Neuronal stem cell (in vitro differentiated cells): ENCODE data around the gene TMEM135.

Experiments used
- DNase-seq: peaks from one replicate; pipeline ENCODE4 v3.0.0-alpha.2; 2013; ENCODE audit warnings: low spot score
- H2AFZ ChIP-seq: one replicate; pipeline ENCODE4 v1.6.1; 2013; ENCODE audit warnings: mild to moderate bottlenecking, low read length, inconsistent platforms
- H2AK5ac ChIP-seq: 2 replicates; pipeline ENCODE4 v1.6.1; 2013; ENCODE audit warnings: low read depth, mild to moderate bottlenecking, inconsistent platforms, low read length, moderate library complexity, mixed read lengths
- H2BK120ac ChIP-seq: 2 replicates; pipeline ENCODE4 v1.6.1; 2013; ENCODE audit warnings: low read depth, mild to moderate bottlenecking, inconsistent platforms, low read length, moderate library complexity, mixed read lengths
- H2BK12ac ChIP-seq: one replicate; pipeline ENCODE4 v1.6.1; 2013; ENCODE audit warnings: low read length, inconsistent platforms
- H2BK15ac ChIP-seq: 2 replicates; pipeline ENCODE4 v1.6.1; 2013; ENCODE audit warnings: mild to moderate bottlenecking, low read length, inconsistent platforms, mixed read lengths
- H2BK5ac ChIP-seq: one replicate; pipeline ENCODE4 v1.6.1; 2013; ENCODE audit warnings: inconsistent platforms, mild to moderate bottlenecking, low read length, moderate library complexity
- H3K14ac ChIP-seq: one replicate; pipeline ENCODE4 v1.6.1; 2013; ENCODE audit warnings: low read length, inconsistent platforms
- H3K18ac ChIP-seq: 2 replicates; pipeline ENCODE4 v1.6.1; 2013; ENCODE audit warnings: low read length, inconsistent platforms
- H3K23ac ChIP-seq: 2 replicates; pipeline ENCODE4 v1.6.1; 2013; ENCODE audit warnings: low read depth, mild to moderate bottlenecking, mixed read lengths, low read length, inconsistent platforms; ENCODE audit not compliant: poor library complexity
- H3K27ac ChIP-seq: replicated peaks from 3 replicates; pipeline ENCODE4 v1.5.1; 2013; ENCODE audit warnings: low read length, inconsistent platforms
- H3K27me3 ChIP-seq, 3 experiments: 2 replicates each; pipeline ENCODE4 v1.6.1; 2013; ENCODE audit warnings: low read length in 3 of 3, mild to moderate bottlenecking in 2 of 3, inconsistent platforms in 1 of 3, low read depth in 1 of 3, mixed read lengths in 1 of 3, moderate library complexity in 1 of 3; ENCODE audit not compliant: control insufficient read depth in 3 of 3, insufficient read depth in 3 of 3
- H3K36me3 ChIP-seq, 2 donors: replicated peaks in 1 of 2; 2 replicates each; pipeline ENCODE4 v1.6.1; 2013; ENCODE audit warnings: low read length in 2 of 2; ENCODE audit not compliant: control insufficient read depth in 2 of 2, insufficient read depth in 2 of 2
- H3K4ac ChIP-seq: 2 replicates; pipeline ENCODE4 v1.6.1; 2013; ENCODE audit warnings: inconsistent platforms, mild to moderate bottlenecking, low read length, moderate library complexity
- H3K4me1 ChIP-seq, 2 donors: 1 replicate in 1 of 2; 2 replicates in 1 of 2; pipeline ENCODE4 v1.6.1; 2013; ENCODE audit warnings: low read length in 2 of 2, low read depth in 1 of 2; ENCODE audit not compliant: control insufficient read depth in 2 of 2, insufficient read depth in 1 of 2
- H3K4me2 ChIP-seq: one replicate; pipeline ENCODE4 v1.6.1; 2013; ENCODE audit warnings: mild to moderate bottlenecking, low read length, inconsistent platforms; ENCODE audit not compliant: insufficient read depth, poor library complexity, severe bottlenecking
- H3K4me3 ChIP-seq, 2 donors: 2 replicates each; pipeline ENCODE4 v1.5.1; 2013; ENCODE audit warnings: low read length in 2 of 2, mild to moderate bottlenecking in 2 of 2, inconsistent platforms in 1 of 2, moderate library complexity in 1 of 2
- H3K79me1 ChIP-seq: one replicate; pipeline ENCODE4 v1.6.1; 2013; ENCODE audit warnings: low read depth, mild to moderate bottlenecking, inconsistent platforms, low read length, moderate library complexity
- H3K9ac ChIP-seq: one replicate; pipeline ENCODE4 v1.6.1; 2013; ENCODE audit warnings: mild to moderate bottlenecking, low read depth, low read length, inconsistent platforms; ENCODE audit not compliant: poor library complexity
- H3K9me3 ChIP-seq, 2 donors: replicated peaks in 1 of 2; 2 replicates each; pipeline versions ENCODE3 to v1.6.1; 2013; ENCODE audit warnings: low read length in 2 of 2, mild to moderate bottlenecking in 2 of 2, inconsistent platforms in 1 of 2, low read depth in 1 of 2, mixed read lengths in 1 of 2, moderate library complexity in 1 of 2; ENCODE audit not compliant: control insufficient read depth in 2 of 2, insufficient read depth in 1 of 2
- H4K8ac ChIP-seq: one replicate; pipeline ENCODE4 v1.6.1; 2013; ENCODE audit warnings: low read depth, mild to moderate bottlenecking, inconsistent platforms, low read length, moderate library complexity
- H4K91ac ChIP-seq: one replicate; pipeline ENCODE4 v1.6.1; 2013; ENCODE audit warnings: low read length, low read depth, mild to moderate bottlenecking, inconsistent platforms; ENCODE audit not compliant: poor library complexity
- WGBS, 2 donors: extraction: QIAGEN DNeasy Blood & Tissue Kit; methylation state at CpG; one replicate each; pipeline ENCODE4 v1.1.7; 2013; ENCODE audit warnings: missing lambda C conversion rate in 2 of 2, mixed read lengths in 1 of 2; ENCODE audit not compliant: insufficient read length in 2 of 2, insufficient replicate concordance in 1 of 2; ENCODE audit errors: extremely low coverage in 2 of 2; 5-methylcytosine and 5-hydroxymethylcytosine counted together

Gene TMEM135

DNA sequence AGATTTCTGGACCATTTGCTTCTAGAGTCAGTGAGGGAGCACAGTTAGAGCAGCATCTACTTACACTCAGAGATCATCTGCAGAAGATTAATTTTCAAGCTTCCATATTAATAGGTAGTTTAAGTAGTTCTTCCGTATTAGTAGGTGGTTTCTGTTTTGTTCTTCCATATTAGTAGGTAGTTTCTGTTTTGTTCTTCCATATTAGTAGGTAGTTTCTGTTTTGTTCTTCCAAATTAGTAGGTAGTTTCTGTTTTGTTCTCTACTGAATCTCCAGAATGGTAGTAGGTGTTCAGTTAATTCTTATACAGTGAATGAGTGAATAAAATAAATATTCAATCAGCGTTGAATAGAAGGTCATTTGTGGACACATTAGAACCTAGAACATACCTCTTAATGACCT is 175.7 kb downstream of the TMEM135 start:
- Histone ChIP-seq H3K14ac (no peak overlapping the region), H3K9ac (no peak overlapping the region), H3K36me3 (no peaks in the 10 kb centered on the region), H4K8ac (no peak overlapping the region), H3K4me1 (no peaks in the 10 kb centered on the region), H2BK15ac (no peak overlapping the region), H3K79me1 (no peaks in the 10 kb centered on the region), H2AK5ac (no peak overlapping the region), H3K18ac (no peak overlapping the region), H2BK5ac (no peak overlapping the region), H3K4me3 (no peak overlapping the region), H3K4ac (no peak overlapping the region), H3K27ac (no peak overlapping the region), H3K4me2 (no peak overlapping the region), H2AFZ (no peak overlapping the region), H3K23ac (no peak overlapping the region), H3K9me3 (no peaks in the 10 kb centered on the region), H2BK120ac (no peak overlapping the region), H2BK12ac (no peak overlapping the region), H4K91ac (no peak overlapping the region), H3K27me3 (no peaks in the 10 kb centered on the region)
- no CpG with 5 or more reads among the region's 2 CpGs for WGBS, 2 donors
- no peak for DNase-seq

GRCh38 chr11:87215236-87215635 is 177.5 kb downstream of the TMEM135 start:
- WGBS, 2 donors = no CpG with 5 or more reads among the region's 1 CpG
- no peak overlapping the region for H4K91ac ChIP-seq
- H3K36me3 ChIP-seq = no peaks in the 10 kb centered on the region

GRCh38 chr11:87219266-87219665 is 181.5 kb downstream of the TMEM135 start:
- Histone ChIP-seq H2BK120ac (no peak overlapping the region), H3K27ac (no peak overlapping the region), H3K4ac (no peak overlapping the region), H2AK5ac (no peak overlapping the region), H4K8ac (no peak overlapping the region), H2BK5ac (no peak overlapping the region), H3K4me3 (no peak overlapping the region), H3K9me3 (no peaks in the 10 kb centered on the region), H4K91ac (no peak overlapping the region), H2BK12ac (no peak overlapping the region), H3K4me2 (no peak overlapping the region), H2BK15ac (no peak overlapping the region), H3K14ac (no peak overlapping the region), H3K23ac (no peak overlapping the region), H3K18ac (no peak overlapping the region), H3K27me3 (no peaks in the 10 kb centered on the region), H3K9ac (no peak overlapping the region), H3K79me1 (no peaks in the 10 kb centered on the region), H3K36me3 (no peaks in the 10 kb centered on the region), H2AFZ (no peak overlapping the region), H3K4me1 (no peaks in the 10 kb centered on the region)
- no CpG with 5 or more reads among the region's 4 CpGs for WGBS, 2 donors
- DNase-seq = no peak

More at GRCh38 chr11:87215236-87215635, 177.5 kb downstream of the TMEM135 start:
- no peak overlapping the region for H3K4me3 ChIP-seq
- H3K14ac ChIP-seq = no peak overlapping the region
- DNase-seq = no peak
- H2AK5ac ChIP-seq = no peak overlapping the region
- no peak overlapping the region for H3K18ac ChIP-seq
- H2BK5ac ChIP-seq = no peak overlapping the region
- no peak overlapping the region for H2AFZ ChIP-seq
- no peak overlapping the region for H3K9ac ChIP-seq
- H3K4me2 ChIP-seq = no peak overlapping the region
- H4K8ac ChIP-seq = no peak overlapping the region
- H3K4me1 ChIP-seq = no peaks in the 10 kb centered on the region
- H2BK12ac ChIP-seq = no peak overlapping the region
- H3K27ac ChIP-seq = no peak overlapping the region
- H2BK15ac ChIP-seq = no peak overlapping the region
- H3K79me1 ChIP-seq = no peaks in the 10 kb centered on the region
- no peaks in the 10 kb centered on the region for H3K9me3 ChIP-seq
- H3K27me3 ChIP-seq = no peaks in the 10 kb centered on the region
- H3K23ac ChIP-seq = no peak overlapping the region
- no peak overlapping the region for H3K4ac ChIP-seq
- no peak overlapping the region for H2BK120ac ChIP-seq

- no peak overlapping the region for H3K27ac ChIP-seq
Measured at GRCh38 chr11:87223816-87224215, 186.1 kb downstream of the TMEM135 start.

More at GRCh38 chr11:87223816-87224215, 186.1 kb downstream of the TMEM135 start:
- H3K14ac ChIP-seq = no peak overlapping the region
- no peak overlapping the region for H2BK5ac ChIP-seq
- H3K27me3 ChIP-seq = no peaks in the 10 kb centered on the region
- no peak overlapping the region for H3K18ac ChIP-seq
- H3K4me1 ChIP-seq = no peaks in the 10 kb centered on the region
- H2BK120ac ChIP-seq = no peak overlapping the region
- no peak overlapping the region for H3K4me2 ChIP-seq
- H3K36me3 ChIP-seq = no peaks in the 10 kb centered on the region
- H3K4me3 ChIP-seq = no peak overlapping the region
- H3K9ac ChIP-seq = no peak overlapping the region
- H2BK12ac ChIP-seq = no peak overlapping the region
- H2AK5ac ChIP-seq = no peak overlapping the region
- H3K4ac ChIP-seq = no peak overlapping the region
- no peak overlapping the region for H2BK15ac ChIP-seq
- H3K9me3 ChIP-seq = no peaks in the 10 kb centered on the region
- DNase-seq = no peak
- H3K79me1 ChIP-seq = no peaks in the 10 kb centered on the region
- H4K91ac ChIP-seq = no peak overlapping the region
- H4K8ac ChIP-seq = no peak overlapping the region
- WGBS, 2 donors = no CpG with 5 or more reads among the region's 2 CpGs
- H3K23ac ChIP-seq = no peak overlapping the region
- no peak overlapping the region for H2AFZ ChIP-seq
